ENCODE measurements around the gene SLC46A2. TPM values are rescaled to one million over a fixed set of nuclear protein-coding genes. Genes with fewer than 3 reads are reported as not detected.

SLC46A2 gene
- total RNA-seq, 1 experiment from 2014 or later: not detected

DNA sequence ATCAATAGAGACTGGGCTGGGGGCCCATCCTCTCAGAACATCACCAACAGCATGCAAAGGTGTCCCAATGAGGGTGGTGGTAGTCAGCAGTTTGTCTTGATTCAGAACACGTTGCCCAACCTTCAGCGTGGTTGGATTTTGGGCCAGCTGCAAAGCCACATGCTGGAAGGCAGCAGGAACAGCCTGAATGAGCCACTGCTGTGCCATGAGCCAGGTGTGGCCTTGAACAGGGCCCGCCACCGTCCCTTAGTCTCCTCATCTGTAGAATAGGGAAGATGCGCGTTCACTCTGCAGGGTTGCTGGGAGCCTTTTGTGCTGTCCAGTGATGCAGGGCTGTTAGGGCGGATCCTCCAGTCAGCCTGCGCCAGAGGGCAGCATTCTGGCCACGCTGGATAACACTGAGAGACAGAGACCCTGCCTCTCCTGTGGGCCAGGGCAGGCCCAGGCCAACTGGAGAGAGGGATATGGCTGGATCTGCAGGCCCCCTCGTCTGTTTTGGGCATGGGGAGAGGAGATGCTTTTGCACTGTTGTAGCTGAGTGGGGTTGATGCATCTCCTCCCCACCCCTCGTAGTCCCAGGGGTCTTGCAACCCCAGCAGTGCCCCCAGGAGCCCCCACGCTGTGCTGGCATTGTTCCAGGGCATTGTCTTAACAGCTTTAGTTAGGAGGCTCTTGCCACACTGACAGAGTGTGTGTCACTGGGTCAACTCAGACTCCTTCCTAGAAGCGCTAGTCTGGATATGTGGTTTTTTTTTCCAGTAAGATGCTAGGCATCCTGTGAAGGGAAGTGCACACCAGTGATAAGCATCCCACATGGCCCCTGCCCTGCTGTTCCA is 42.1 kb downstream of the SLC46A2 start:
- H3K36me3 ChIP-seq: no peaks in the 10 kb centered on the region
- no peak for DNase-seq (ENCODE audit: low read depth in 1 of 2, low spot score in 2 of 2)
- no peaks in the 10 kb centered on the region for H3K27me3 ChIP-seq (replicated peaks)
- no peaks in the 10 kb centered on the region for H3K9me3 ChIP-seq (replicated peaks)
- 0 out of 2 replicates have a peak, but pooled peaks cover 3% of the 10 kb centered on the region for H3K4me1 ChIP-seq (replicated peaks)
- H3K4me3 ChIP-seq: no peak overlapping the region
- no peak overlapping the region for H3K27ac ChIP-seq

DNA sequence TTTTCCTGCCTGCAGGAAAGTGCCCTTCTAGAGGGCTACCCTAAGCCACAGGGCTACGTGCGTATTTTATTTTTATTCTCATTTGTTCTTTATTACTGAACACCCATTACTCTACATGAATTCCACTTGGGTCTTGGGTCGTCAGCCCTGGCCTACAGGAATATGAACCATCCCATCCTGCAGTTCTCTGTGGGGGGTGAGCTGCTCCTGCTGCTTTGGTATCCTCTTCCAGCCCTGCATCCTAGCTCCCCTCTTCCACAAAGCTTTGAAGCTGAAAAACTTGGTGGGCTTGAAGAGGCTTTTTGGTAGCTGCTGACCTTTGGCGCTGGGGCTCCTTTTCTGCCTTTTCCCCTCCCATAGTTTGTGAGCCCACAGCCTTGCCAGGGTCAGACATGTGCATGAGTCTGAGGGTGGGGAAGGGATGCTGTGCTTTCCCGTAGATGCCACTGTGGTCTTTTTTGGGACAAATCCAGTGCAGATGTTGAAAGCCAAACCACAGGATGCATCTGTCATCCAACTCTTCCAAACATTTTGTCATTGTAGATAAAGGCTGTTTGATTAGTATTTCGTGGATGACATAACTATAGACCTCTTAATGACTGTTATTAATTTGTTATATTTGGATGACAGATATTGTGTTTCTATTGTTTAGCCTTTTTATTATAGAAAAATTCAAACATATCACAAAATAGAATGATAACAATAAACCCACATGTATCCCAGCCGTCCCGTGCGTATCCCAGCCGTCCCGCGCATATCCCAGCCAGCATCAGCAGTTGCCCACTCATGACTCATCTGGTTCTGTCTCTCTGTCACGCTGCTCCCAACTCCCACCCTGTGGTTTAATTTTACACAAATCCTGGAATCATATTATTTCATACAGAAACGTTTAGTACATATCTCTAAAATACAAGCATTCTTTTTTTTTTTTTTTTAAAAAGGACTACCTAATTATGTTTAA is 43.9 kb downstream of the SLC46A2 start:
- Histone ChIP-seq H3K27ac (no peak overlapping the region), H3K4me1 (replicated peaks) (0 out of 2 replicates have a peak, but pooled peaks cover 3% of the 10 kb centered on the region), H3K36me3 (no peaks in the 10 kb centered on the region), H3K4me3 (no peak overlapping the region), H3K9me3 (replicated peaks) (no peaks in the 10 kb centered on the region), H3K27me3 (replicated peaks) (no peaks in the 10 kb centered on the region)
- DNase-seq (ENCODE audit: low read depth in 1 of 2, low spot score in 2 of 2): no peak

DNA sequence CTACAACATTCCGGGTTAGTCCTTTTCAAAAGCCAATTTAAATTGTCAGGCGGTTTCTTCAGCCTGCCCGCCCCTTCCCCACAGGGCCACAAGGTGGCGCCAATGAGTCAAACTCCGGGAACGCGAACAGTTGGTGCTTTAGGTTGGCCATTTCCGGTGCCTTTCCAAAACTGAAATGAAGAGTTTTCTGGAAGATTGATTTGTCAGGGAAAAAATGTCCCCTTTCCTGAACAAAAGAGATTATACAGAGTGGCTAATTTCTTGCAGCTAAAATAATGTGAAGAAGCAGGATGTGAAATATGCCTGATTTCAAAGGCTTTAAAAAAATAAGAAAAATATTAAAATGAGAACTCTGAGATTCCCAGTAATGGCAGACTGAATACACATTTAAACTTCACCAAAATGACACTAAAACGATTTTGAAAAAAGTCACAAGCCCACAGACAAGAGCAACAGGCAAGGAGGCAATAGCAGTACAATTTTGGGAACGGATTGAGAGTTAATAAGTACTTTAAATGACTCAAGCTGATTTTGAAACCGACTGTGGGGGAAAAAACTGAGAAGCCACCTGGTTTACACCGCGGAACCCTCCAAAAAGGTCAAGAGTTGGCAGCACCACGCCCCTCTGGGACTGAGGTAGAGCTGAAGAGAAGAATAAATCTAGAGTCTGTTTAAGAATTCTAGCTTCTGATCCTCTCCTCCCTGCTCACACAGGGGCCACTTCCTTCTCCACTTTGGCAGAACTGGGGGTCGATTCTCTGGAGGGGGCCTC is 45.7 kb downstream of the SLC46A2 start:
- 0 out of 2 replicates have a peak, but pooled peaks cover 3% of the 10 kb centered on the region for H3K4me1 ChIP-seq (replicated peaks)
- H3K27me3 ChIP-seq (replicated peaks): no peaks in the 10 kb centered on the region
- H3K9me3 ChIP-seq (replicated peaks): no peaks in the 10 kb centered on the region
- H3K4me3 ChIP-seq: no peak overlapping the region
- no peaks in the 10 kb centered on the region for H3K36me3 ChIP-seq
- DNase-seq (ENCODE audit: low read depth in 1 of 2, low spot score in 2 of 2): peak; percentile 58 to 65
- 0 out of 2 replicates have a peak overlapping the region, but pooled peaks have one; percentile 24 for H3K27ac ChIP-seq

DNA sequence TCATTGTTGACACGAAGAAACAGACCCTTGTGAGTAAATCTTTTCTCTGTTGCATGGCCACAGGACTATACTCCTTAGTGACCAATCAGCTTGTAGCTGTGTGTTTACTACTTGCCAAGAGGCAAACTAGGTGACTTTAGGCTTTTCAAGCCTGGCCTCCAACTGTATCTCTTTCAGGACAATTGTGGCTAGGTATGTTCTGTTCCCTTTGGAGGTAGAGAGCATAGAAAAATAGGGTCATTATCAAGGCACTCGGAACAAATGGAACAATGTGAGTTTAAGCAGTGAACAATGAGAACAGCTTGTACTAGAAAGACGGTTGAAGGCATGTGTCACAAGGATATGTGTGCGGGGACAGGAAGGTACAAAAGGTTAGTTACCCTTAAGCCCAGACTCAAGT is 48.1 kb downstream of the SLC46A2 start:
- DNase-seq (ENCODE audit: low read depth in 1 of 2, low spot score in 2 of 2): no peak
- Histone ChIP-seq H3K36me3 (peaks cover 5% of the 10 kb centered on the region; the same call in 1 of the 2 replicates), H3K27ac (no peak overlapping the region)

DNA sequence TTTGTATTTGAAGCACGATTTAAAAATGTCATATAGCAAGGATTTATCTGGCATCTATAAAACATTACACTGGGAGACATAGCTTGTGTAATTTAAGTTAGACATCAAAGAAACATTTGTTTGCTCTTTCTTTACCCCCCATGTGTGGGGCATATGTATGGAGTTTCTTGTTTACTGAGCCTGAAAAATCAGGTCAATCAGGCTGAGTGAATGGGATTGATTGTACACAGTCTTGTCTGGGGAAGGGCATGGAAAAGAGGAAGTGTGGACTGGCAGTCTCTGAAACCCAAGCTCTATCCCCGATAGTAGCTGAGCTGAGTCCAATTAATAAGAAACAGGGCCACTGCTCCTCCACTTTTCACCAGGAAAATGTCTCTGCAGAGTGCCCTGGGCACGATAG is 49.4 kb downstream of the SLC46A2 start:
- no peak for DNase-seq (ENCODE audit: low read depth in 1 of 2, low spot score in 2 of 2)

More for the DNA sequence above, 48.1 kb downstream of the SLC46A2 start:
- Histone ChIP-seq H3K27me3 (replicated peaks) (no peaks in the 10 kb centered on the region), H3K4me3 (no peak overlapping the region), H3K4me1 (replicated peaks) (0 out of 2 replicates have a peak, but pooled peaks cover 3% of the 10 kb centered on the region), H3K9me3 (replicated peaks) (no peaks in the 10 kb centered on the region)

DNA sequence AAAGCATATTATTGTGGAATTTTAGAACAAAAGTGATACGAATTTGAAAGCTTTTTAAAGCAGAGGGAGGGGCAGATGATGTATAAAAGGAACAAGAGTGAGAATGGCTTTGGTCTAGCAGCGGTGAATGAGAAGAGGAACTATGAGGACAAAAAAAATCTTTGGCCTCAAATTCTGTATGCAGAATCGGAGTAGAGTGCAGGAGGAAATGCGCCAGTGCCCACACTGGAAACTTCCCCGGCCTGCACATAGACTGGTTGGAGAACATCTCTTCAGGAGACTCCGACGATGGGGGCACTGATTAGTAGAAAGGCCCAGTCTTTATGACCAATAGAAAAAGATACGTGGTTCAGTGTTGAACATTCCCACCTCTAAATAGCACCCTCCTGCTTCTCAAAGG is 51.3 kb downstream of the SLC46A2 start:
- H3K27ac ChIP-seq: no peak overlapping the region
- H3K9me3 ChIP-seq (replicated peaks): no peaks in the 10 kb centered on the region
- H3K4me3 ChIP-seq: no peak overlapping the region
- H3K4me1 ChIP-seq (replicated peaks): no peaks in the 10 kb centered on the region
- no peak for DNase-seq (ENCODE audit: low read depth in 1 of 2, low spot score in 2 of 2)
- peaks cover 5% of the 10 kb centered on the region for H3K36me3 ChIP-seq
- H3K27me3 ChIP-seq (replicated peaks): no peaks in the 10 kb centered on the region

More for the DNA sequence above, 49.4 kb downstream of the SLC46A2 start:
- H3K4me1 ChIP-seq (replicated peaks): 0 out of 2 replicates have a peak, but pooled peaks cover 3% of the 10 kb centered on the region
- peaks cover 5% of the 10 kb centered on the region for H3K36me3 ChIP-seq
- H3K27me3 ChIP-seq (replicated peaks): no peaks in the 10 kb centered on the region
- H3K9me3 ChIP-seq (replicated peaks): no peaks in the 10 kb centered on the region
- H3K27ac ChIP-seq: no peak overlapping the region
- H3K4me3 ChIP-seq: no peak overlapping the region

DNA sequence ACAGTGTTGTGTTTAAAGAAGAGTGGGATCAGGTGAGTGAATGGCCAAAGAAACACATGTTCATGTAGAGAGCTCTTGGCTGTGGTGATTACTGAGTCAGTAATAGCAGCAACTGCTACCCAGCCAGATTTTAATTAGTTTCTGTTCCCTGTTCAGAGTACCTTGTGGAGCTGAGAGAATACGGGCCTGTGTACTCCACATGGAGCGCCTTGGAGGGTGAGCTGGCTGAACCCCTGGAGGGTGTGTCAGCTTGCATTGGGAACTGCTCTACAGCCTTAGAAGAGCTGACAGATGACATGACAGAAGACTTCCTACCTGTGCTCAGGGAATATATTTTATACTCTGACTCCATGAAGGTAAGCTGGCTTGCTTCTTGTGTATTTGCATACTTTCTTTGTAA is 52.3 kb downstream of the SLC46A2 start:
- H3K27me3 ChIP-seq (replicated peaks): no peaks in the 10 kb centered on the region
- H3K4me1 ChIP-seq (replicated peaks): no peaks in the 10 kb centered on the region
- H3K9me3 ChIP-seq (replicated peaks): no peaks in the 10 kb centered on the region
- no peak for DNase-seq (ENCODE audit: low read depth in 1 of 2, low spot score in 2 of 2)
- H3K36me3 ChIP-seq: peaks cover 5% of the 10 kb centered on the region
- no peak overlapping the region for H3K27ac ChIP-seq
- H3K4me3 ChIP-seq: no peak overlapping the region

DNA sequence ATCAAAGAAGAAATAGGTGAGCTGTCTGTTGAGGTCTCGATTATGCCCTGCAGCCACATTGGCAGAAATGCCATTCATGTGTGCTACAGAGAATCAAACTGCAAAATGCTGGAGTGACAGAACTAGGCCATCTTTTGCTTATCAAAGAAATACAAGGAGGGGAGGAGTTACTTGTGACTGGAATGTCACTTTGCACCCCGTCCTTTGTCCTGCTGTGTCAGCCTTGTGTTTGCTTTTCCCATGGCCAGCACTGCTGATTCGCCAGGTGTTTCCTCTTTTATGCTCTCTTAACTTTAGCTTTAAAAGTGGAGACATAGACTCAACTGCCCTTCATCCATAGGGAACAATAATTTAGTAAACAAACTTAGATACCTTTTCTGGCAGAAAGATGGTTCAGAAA is 54.3 kb downstream of the SLC46A2 start:
- Histone ChIP-seq H3K4me1 (replicated peaks) (no peaks in the 10 kb centered on the region), H3K27ac (no peak overlapping the region), H3K9me3 (replicated peaks) (no peaks in the 10 kb centered on the region), H3K27me3 (replicated peaks) (no peaks in the 10 kb centered on the region), H3K4me3 (no peak overlapping the region), H3K36me3 (peaks cover 5% of the 10 kb centered on the region)
- DNase-seq (ENCODE audit: low read depth in 1 of 2, low spot score in 2 of 2): no peak

DNA sequence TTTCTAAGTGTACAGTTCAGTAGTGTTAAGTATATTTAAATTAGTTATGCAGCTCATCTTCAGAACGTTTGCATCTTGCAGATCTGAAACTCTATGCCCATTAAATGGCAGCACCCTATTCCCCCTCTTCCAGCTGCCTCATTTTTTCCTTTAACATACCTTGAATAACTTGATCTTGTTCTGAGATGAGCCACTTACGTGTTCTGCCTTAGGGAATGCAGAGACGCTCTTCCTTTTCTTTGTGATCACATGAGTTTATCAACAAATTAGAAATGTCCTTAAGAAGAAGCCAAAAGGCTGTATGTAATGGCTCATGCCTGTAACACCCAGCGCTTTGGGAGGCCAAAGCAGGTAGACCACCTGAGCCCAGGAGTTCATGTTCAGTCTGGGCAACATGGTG is 57.6 kb downstream of the SLC46A2 start:
- H3K36me3 ChIP-seq: no peaks in the 10 kb centered on the region; the same call in 1 of the 2 replicates
- H3K4me3 ChIP-seq: no peak overlapping the region
- no peaks in the 10 kb centered on the region for H3K9me3 ChIP-seq (replicated peaks)
- no peaks in the 10 kb centered on the region for H3K4me1 ChIP-seq (replicated peaks)
- no peaks in the 10 kb centered on the region for H3K27me3 ChIP-seq (replicated peaks)
- DNase-seq (ENCODE audit: low read depth in 1 of 2, low spot score in 2 of 2): no peak
- no peak overlapping the region for H3K27ac ChIP-seq

DNA sequence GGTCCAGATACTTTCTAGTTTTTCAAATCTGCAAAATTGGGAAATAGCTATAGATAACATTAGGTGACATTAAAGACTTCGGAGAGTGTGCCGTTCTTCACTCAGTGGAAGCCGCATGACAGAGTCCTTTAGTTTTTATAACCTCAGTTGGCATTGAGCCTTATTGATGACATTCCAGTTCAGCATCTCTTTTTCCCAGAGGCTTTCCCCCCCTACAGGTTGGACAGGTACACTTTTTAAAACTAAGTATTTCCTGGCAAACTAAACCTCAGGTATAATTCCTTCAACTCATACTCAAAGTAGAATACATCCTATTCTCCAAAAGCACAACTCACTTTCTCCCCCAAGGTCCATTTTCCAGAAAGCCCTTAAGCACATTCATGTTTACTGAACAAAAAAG is 58.7 kb downstream of the SLC46A2 start:
- H3K27me3 ChIP-seq (replicated peaks): no peaks in the 10 kb centered on the region

DNA sequence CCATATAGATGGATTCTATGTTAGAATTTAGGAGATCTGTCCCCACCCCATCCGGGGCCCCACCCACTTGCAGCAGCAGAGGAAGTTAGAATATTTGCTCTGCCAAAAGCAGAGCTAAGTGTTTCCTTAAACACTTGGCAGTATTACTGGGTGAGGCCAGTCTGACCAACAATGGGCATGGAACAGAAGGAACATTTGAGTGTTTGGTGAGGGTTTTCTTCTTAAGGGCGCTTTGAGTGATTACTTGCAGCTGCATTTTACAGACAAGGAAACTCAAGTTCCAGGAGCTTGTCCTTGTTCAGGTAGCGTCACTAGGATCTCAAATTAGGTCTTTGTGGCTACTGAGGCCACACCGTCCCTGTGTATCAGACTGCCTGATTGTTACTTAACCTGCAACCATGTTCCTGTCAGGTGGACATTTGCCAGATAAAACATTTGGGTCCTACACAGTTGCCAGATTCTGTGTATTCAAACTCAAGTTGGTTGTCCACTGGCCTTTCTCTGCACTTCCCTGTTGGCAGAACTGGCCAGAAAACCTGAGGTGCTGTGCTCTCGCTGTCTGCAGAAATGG is 59.3 kb downstream of the SLC46A2 start:
- Histone ChIP-seq H3K27ac (no peak overlapping the region), H3K4me3 (no peak overlapping the region), H3K36me3 (no peaks in the 10 kb centered on the region; the same call in 1 of the 2 replicates), H3K9me3 (replicated peaks) (no peaks in the 10 kb centered on the region), H3K27me3 (replicated peaks) (no peaks in the 10 kb centered on the region), H3K4me1 (replicated peaks) (no peaks in the 10 kb centered on the region)
- no peak for DNase-seq (ENCODE audit: low read depth in 1 of 2, low spot score in 2 of 2)

More for the DNA sequence above, 58.7 kb downstream of the SLC46A2 start:
- Histone ChIP-seq H3K4me3 (no peak overlapping the region), H3K27ac (no peak overlapping the region), H3K36me3 (no peaks in the 10 kb centered on the region; the same call in 1 of the 2 replicates), H3K4me1 (replicated peaks) (no peaks in the 10 kb centered on the region), H3K9me3 (replicated peaks) (no peaks in the 10 kb centered on the region)
- DNase-seq (ENCODE audit: low read depth in 1 of 2, low spot score in 2 of 2): no peak

All from SJSA1 (cell line).